ENCODE measurements around the gene PROC. TPM values are rescaled to one million over a fixed set of nuclear protein-coding genes. Genes with fewer than 3 reads are reported as not detected.

PROC gene
- total and polyA plus RNA-seq, 2 of the 4 experiments (the other 2 are of a cell fraction), result 0.07 TPM; not detected in 1

DNA sequence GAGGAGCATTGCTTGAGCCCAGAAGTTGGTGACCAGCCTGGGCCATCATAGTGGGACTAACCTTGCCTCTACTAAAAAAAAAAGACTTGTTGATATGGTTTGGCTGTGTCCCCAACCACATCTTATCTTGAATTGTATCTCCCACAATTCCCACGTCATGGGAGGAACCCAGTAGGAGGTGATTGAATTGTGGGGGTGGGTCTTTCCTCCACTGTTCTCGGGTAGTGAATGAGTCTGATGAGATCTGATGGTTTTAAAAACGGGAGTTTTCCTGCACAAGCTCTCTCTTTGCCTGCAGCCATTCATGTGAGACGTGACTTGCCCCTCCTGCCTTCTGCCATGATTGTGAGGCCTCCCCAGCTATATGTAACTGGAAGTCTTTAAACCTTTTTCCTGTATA is 47.0 kb downstream of the PROC start:
- in situ Hi-C loops (cut with MboI; ENCODE audit: low sequenced_read_pairs), result no loop called here
- Histone ChIP-seq H3K9ac (ENCODE audit: low read depth, low read length) (no peak overlapping the region), H2AFZ (replicated peaks; ENCODE audit: low read length, poor library complexity) (no peak overlapping the region), H3K14ac (replicated peaks; ENCODE audit: low read depth, low read length) (no peak overlapping the region), H2BK5ac (ENCODE audit: low read depth, low read length, poor library complexity, severe bottlenecking) (no peak overlapping the region), H3K4ac (ENCODE audit: low read depth, low read length) (no peak overlapping the region), H4K20me1 (ENCODE audit: insufficient read depth, low read length) (no peaks in the 10 kb centered on the region), H3K23ac (ENCODE audit: low read depth, low read length) (no peak overlapping the region), H3K27ac (ENCODE audit: insufficient read depth, low read length) (no peak overlapping the region), H3K9me1 (ENCODE audit: insufficient read depth, low read length) (peaks cover 4% of the 10 kb centered on the region; the same call in 1 of the 2 replicates), H4K8ac (ENCODE audit: low read depth in 2 of 2, low read length in 2 of 2) (no peak overlapping the region), H4K5ac (ENCODE audit: low read depth, low read length) (no peak overlapping the region), H4K91ac (ENCODE audit: insufficient read depth, low read depth, low read length) (no peak overlapping the region), H2BK120ac (ENCODE audit: low read depth, low read length) (no peak overlapping the region), H3K27me3 (ENCODE audit: control insufficient read depth, insufficient read depth, low read length) (no peaks in the 10 kb centered on the region), H3K18ac (ENCODE audit: low read depth, low read length) (no peak overlapping the region), H3K4me3 (ENCODE audit: insufficient read depth, low read depth, low read length) (no peak overlapping the region), H3K9me3 (ENCODE audit: control insufficient read depth, insufficient read depth, low read length) (no peaks in the 10 kb centered on the region), H2BK20ac (ENCODE audit: low read depth, low read length) (no peak overlapping the region), H3K36me3 (ENCODE audit: control insufficient read depth, insufficient read depth, low read length) (peaks cover 3% of the 10 kb centered on the region), H2AK5ac (ENCODE audit: low read depth, low read length) (no peak overlapping the region), H2AK9ac (replicated peaks; ENCODE audit: low read depth, low read length, poor library complexity) (no peak overlapping the region), H2BK15ac (ENCODE audit: low read depth, low read length) (no peak overlapping the region), H3K4me2 (ENCODE audit: low read depth, low read length) (no peak overlapping the region), H3K4me1 (ENCODE audit: control insufficient read depth, insufficient read depth, low read length) (no peaks in the 10 kb centered on the region), H3K79me1 (ENCODE audit: low read depth in 1 of 2, low read length in 2 of 2) (no peaks in the 10 kb centered on the region), H3K56ac (ENCODE audit: extremely low read depth, insufficient read depth, low read length) (no peak overlapping the region)
- intact Hi-C loops (cut with micrococcal nuclease), result no loop called here
- WGBS, 2 experiments (ENCODE audit: extremely low coverage in 2 of 2, insufficient read length in 1 of 2), result no CpG with 5 or more reads among the region's 4 CpGs
- CTCF ChIA-PET, result no interaction called here
- ATAC-seq (ENCODE audit: low read depth) (no peak), DNase-seq (no peak)
- dilution Hi-C loops (cut with HindIII; ENCODE audit: low sequenced_read_pairs, unreplicated experiment), result no loop called here
- no TSS peak for BruUV-seq (replicated peaks)
- POLR2A ChIA-PET (ENCODE audit: unreplicated experiment), result no interaction called here
- TF ChIP-seq CEBPB (IDR thresholded peaks at IDR 0.05; ENCODE audit: low read depth, low read length) (no peak), CTCF (conservative IDR thresholded peaks at IDR 0.05; ENCODE audit: low read depth, low read length) (no peak), RCOR1 (IDR thresholded peaks at IDR 0.05; ENCODE audit: insufficient replicate concordance, low read length) (no peak), USF2 (IDR thresholded peaks at IDR 0.05; ENCODE audit: low read depth, low read length) (no peak), RFX5 (IDR thresholded peaks at IDR 0.05; ENCODE audit: low read depth, low read length) (no peak), POLR2A (IDR thresholded peaks at IDR 0.05; ENCODE audit: low read depth, low read length) (no peak), FOS (IDR thresholded peaks at IDR 0.05; ENCODE audit: low read depth, low read length) (no peak), NFE2L2 (IDR thresholded peaks at IDR 0.05; ENCODE audit: low read depth, low read length) (no peak), SMC3 (IDR thresholded peaks at IDR 0.05; ENCODE audit: low read depth, low read length) (no peak), BHLHE40 (IDR thresholded peaks at IDR 0.05; ENCODE audit: low read depth, low read length) (no peak), ELK1 (IDR thresholded peaks at IDR 0.05; ENCODE audit: borderline replicate concordance, low read depth, low read length) (no peak), MAZ (IDR thresholded peaks at IDR 0.05; ENCODE audit: borderline replicate concordance, low read depth, low read length) (no peak), RAD21 (IDR thresholded peaks at IDR 0.05; ENCODE audit: low read length) (no peak)

Data from IMR-90 (cell line).